ENCODE results near the gene HIVEP3. TPM values are rescaled to one million over a fixed set of nuclear protein-coding genes. Genes with fewer than 3 reads are reported as not detected.

The HIVEP3 gene
- total RNA-seq, 1 donor from 2014 or later: 5.8 TPM

GRCh38 chr1:41659159-41659495 is 259.6 kb downstream of the HIVEP3 start:
- H3K4me3 ChIP-seq (ENCODE audit: low read depth, low read length): no peak overlapping the region
- H3K36me3 ChIP-seq (ENCODE audit: control insufficient read depth, insufficient read depth, low read length): no peaks in the 10 kb centered on the region
- no peaks in the 10 kb centered on the region for H3K27me3 ChIP-seq (ENCODE audit: control insufficient read depth, insufficient read depth, low read length)
- no peak for DNase-seq (ENCODE audit: low read depth)
- no peak for TF ChIP-seq CTCF (IDR thresholded peaks at IDR 0.05; ENCODE audit: insufficient read depth, low read length, poor library complexity, severe bottlenecking)

GRCh38 chr1:41658431-41659158 is 260.1 kb downstream of the HIVEP3 start:
- DNase-seq (ENCODE audit: low read depth): no peak
- Histone ChIP-seq H3K4me3 (ENCODE audit: low read depth, low read length) (no peak overlapping the region), H3K27me3 (ENCODE audit: control insufficient read depth, insufficient read depth, low read length) (no peaks in the 10 kb centered on the region), H3K36me3 (ENCODE audit: control insufficient read depth, insufficient read depth, low read length) (no peaks in the 10 kb centered on the region)
- TF ChIP-seq CTCF (IDR thresholded peaks at IDR 0.05; ENCODE audit: insufficient read depth, low read length, poor library complexity, severe bottlenecking): no peak

- no peak for TF ChIP-seq CTCF (IDR thresholded peaks at IDR 0.05; ENCODE audit: insufficient read depth, low read length, poor library complexity, severe bottlenecking)
- no peak overlapping the region for H3K4me3 ChIP-seq (ENCODE audit: low read depth, low read length)
- DNase-seq (ENCODE audit: low read depth): no peak
- no peaks in the 10 kb centered on the region for H3K27me3 ChIP-seq (ENCODE audit: control insufficient read depth, insufficient read depth, low read length)
- no peaks in the 10 kb centered on the region for H3K36me3 ChIP-seq (ENCODE audit: control insufficient read depth, insufficient read depth, low read length)
These were observed 260.9 kb downstream of the HIVEP3 start for GRCh38 chr1:41657679-41658295.

GRCh38 chr1:41656825-41657500 is 261.8 kb downstream of the HIVEP3 start:
- no peak for DNase-seq (ENCODE audit: low read depth)
- Histone ChIP-seq H3K4me3 (ENCODE audit: low read depth, low read length) (no peak overlapping the region), H3K36me3 (ENCODE audit: control insufficient read depth, insufficient read depth, low read length) (no peaks in the 10 kb centered on the region), H3K27me3 (ENCODE audit: control insufficient read depth, insufficient read depth, low read length) (no peaks in the 10 kb centered on the region)
- TF ChIP-seq CTCF (IDR thresholded peaks at IDR 0.05; ENCODE audit: insufficient read depth, low read length, poor library complexity, severe bottlenecking): no peak

- no peak for DNase-seq (ENCODE audit: low read depth)
- Histone ChIP-seq H3K36me3 (ENCODE audit: control insufficient read depth, insufficient read depth, low read length) (no peaks in the 10 kb centered on the region), H3K4me3 (ENCODE audit: low read depth, low read length) (no peak overlapping the region), H3K27me3 (ENCODE audit: control insufficient read depth, insufficient read depth, low read length) (no peaks in the 10 kb centered on the region)
- no peak for TF ChIP-seq CTCF (IDR thresholded peaks at IDR 0.05; ENCODE audit: insufficient read depth, low read length, poor library complexity, severe bottlenecking)
These were observed 262.7 kb downstream of the HIVEP3 start for GRCh38 chr1:41656068-41656467.
